GM12875 (cell line): ENCODE data around the gene MC5R.
"Not testable (repeated sequence)": the region's sequence is repeated elsewhere in the genome, so short reads cannot be mapped to it uniquely, and the experiment has no call there.

Source experiments
- H3K4me3 ChIP-seq: one replicate; pipeline ENCODE4 v1.5.1; 2011; ENCODE audit warnings: low read depth, low read length, control low read depth
- CTCF ChIP-seq: IDR thresholded peaks from 2 replicates; pipeline ENCODE4 v1.5.1; 2011; ENCODE audit warnings: low read depth, mild to moderate bottlenecking, control low read depth, inconsistent platforms, low read length, moderate library complexity, borderline replicate concordance; ENCODE audit not compliant: insufficient read depth

MC5R gene

GRCh38 chr18:13849791-13850190 is 25.8 kb downstream of the MC5R start:
- no peak for TF ChIP-seq CTCF
- H3K4me3 ChIP-seq, result no peak overlapping the region

GRCh38 chr18:13862898-13863297 is 38.9 kb downstream of the MC5R start:
- not testable (repeated sequence) for H3K4me3 ChIP-seq

GRCh38 chr18:13868501-13869271 is 44.7 kb downstream of the MC5R start:
- no peak for TF ChIP-seq CTCF
- no peak overlapping the region for H3K4me3 ChIP-seq

GRCh38 chr18:13871701-13872100 is 47.8 kb downstream of the MC5R start:
- H3K4me3 ChIP-seq, result no peak overlapping the region
- TF ChIP-seq CTCF, result no peak

GRCh38 chr18:13872373-13872772 is 48.4 kb downstream of the MC5R start:
- H3K4me3 ChIP-seq, result no peak overlapping the region
- no peak for TF ChIP-seq CTCF

GRCh38 chr18:13872932-13873331 is 49.0 kb downstream of the MC5R start:
- H3K4me3 ChIP-seq, result no peak overlapping the region
- TF ChIP-seq CTCF, result no peak

GRCh38 chr18:13874558-13874957 is 50.6 kb downstream of the MC5R start:
- no peak for TF ChIP-seq CTCF
- H3K4me3 ChIP-seq, result no peak overlapping the region
